Measurements from ENCODE around the gene CYP2A7. TPM values are rescaled to one million over a fixed set of nuclear protein-coding genes. Genes with fewer than 3 reads are reported as not detected.
"Not testable (repeated sequence)": the region's sequence is repeated elsewhere in the genome, so short reads cannot be mapped to it uniquely, and the experiment has no call there.

CYP2A7 gene
- polyA plus RNA-seq, 1 donor (not counting 4 experiments of a cell fraction or from before 2014, with no cell fraction given), result not detected

DNA sequence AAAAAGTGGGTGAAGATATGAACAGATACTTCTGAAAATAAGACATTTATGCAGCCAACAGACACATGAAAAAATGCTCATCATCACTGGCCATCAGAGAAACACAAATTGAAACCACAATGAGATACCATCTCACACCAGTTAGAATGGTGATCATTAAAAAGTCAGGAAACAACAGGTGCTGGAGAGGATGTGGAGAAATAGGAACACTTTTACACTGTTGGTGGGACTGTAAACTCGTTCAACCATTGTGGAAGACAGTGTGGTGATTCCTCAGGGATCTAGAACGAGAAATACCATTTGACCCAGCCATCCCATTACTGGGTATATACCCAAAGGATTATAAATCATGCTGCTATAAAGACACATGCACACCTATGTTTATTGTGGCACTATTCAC is 36.3 kb upstream of the CYP2A7 start:
- H3K4me3 ChIP-seq (ENCODE audit: control insufficient read depth in 2 of 3, extremely low read depth in 1 of 3, insufficient read depth in 2 of 3, low read depth in 1 of 3, low read length in 3 of 3); H3K36me3 ChIP-seq (ENCODE audit: control insufficient read depth in 2 of 2, extremely low read depth in 1 of 2, insufficient read depth in 2 of 2, low read length in 2 of 2); FAIRE-seq; H3K79me2 ChIP-seq (ENCODE audit: control insufficient read depth, insufficient read depth, low read length); H3K4me1 ChIP-seq (ENCODE audit: control insufficient read depth, extremely low read depth, insufficient read depth, low read length); dilution Hi-C loops (cut with MboI; ENCODE audit: extremely low pct_ligation_motif_present, low sequenced_read_pairs); H3K9ac ChIP-seq (ENCODE audit: control insufficient read depth, extremely low read depth, insufficient read depth, low read length); H4K20me1 ChIP-seq (ENCODE audit: control insufficient read depth, extremely low read depth, insufficient read depth, low read length); H3K27me3 ChIP-seq (ENCODE audit: control insufficient read depth, extremely low read depth, insufficient read depth, low read length); H3K4me2 ChIP-seq (ENCODE audit: control insufficient read depth, extremely low read depth, insufficient read depth, low read depth, low read length); H2AFZ ChIP-seq (ENCODE audit: control insufficient read depth, low read length); H3K9me1 ChIP-seq (ENCODE audit: control insufficient read depth, extremely low read depth, insufficient read depth, low read length); DNase-seq (ENCODE audit: low read depth, low spot score); H3K9me3 ChIP-seq (ENCODE audit: control insufficient read depth, low read depth, low read length); H3K27ac ChIP-seq (ENCODE audit: control insufficient read depth, insufficient read depth, low read length): not testable (repeated sequence)

- Histone ChIP-seq H3K9me1 (ENCODE audit: control insufficient read depth, extremely low read depth, insufficient read depth, low read length) (no peaks in the 10 kb centered on the region), H3K9me3 (ENCODE audit: control insufficient read depth, low read depth, low read length) (no peaks in the 10 kb centered on the region), H3K4me3 (ENCODE audit: control insufficient read depth in 2 of 3, extremely low read depth in 1 of 3, insufficient read depth in 2 of 3, low read depth in 1 of 3, low read length in 3 of 3) (no peak overlapping the region), H3K27ac (ENCODE audit: control insufficient read depth, insufficient read depth, low read length) (no peak overlapping the region), H3K9ac (ENCODE audit: control insufficient read depth, extremely low read depth, insufficient read depth, low read length) (no peak overlapping the region), H2AFZ (ENCODE audit: control insufficient read depth, low read length) (no peak overlapping the region), H3K79me2 (ENCODE audit: control insufficient read depth, insufficient read depth, low read length) (no peaks in the 10 kb centered on the region), H3K36me3 (ENCODE audit: control insufficient read depth in 2 of 2, extremely low read depth in 1 of 2, insufficient read depth in 2 of 2, low read length in 2 of 2) (no peaks in the 10 kb centered on the region), H3K27me3 (ENCODE audit: control insufficient read depth, extremely low read depth, insufficient read depth, low read length) (no peaks in the 10 kb centered on the region), H3K4me2 (ENCODE audit: control insufficient read depth, extremely low read depth, insufficient read depth, low read depth, low read length) (no peak overlapping the region), H3K4me1 (ENCODE audit: control insufficient read depth, extremely low read depth, insufficient read depth, low read length) (no peaks in the 10 kb centered on the region), H4K20me1 (ENCODE audit: control insufficient read depth, extremely low read depth, insufficient read depth, low read length) (no peaks in the 10 kb centered on the region)
- dilution Hi-C loops (cut with MboI; ENCODE audit: extremely low pct_ligation_motif_present, low sequenced_read_pairs), result no loop called here
- no peak for FAIRE-seq
- no peak for DNase-seq (ENCODE audit: low read depth, low spot score)
- TF ChIP-seq, protein P1, sequence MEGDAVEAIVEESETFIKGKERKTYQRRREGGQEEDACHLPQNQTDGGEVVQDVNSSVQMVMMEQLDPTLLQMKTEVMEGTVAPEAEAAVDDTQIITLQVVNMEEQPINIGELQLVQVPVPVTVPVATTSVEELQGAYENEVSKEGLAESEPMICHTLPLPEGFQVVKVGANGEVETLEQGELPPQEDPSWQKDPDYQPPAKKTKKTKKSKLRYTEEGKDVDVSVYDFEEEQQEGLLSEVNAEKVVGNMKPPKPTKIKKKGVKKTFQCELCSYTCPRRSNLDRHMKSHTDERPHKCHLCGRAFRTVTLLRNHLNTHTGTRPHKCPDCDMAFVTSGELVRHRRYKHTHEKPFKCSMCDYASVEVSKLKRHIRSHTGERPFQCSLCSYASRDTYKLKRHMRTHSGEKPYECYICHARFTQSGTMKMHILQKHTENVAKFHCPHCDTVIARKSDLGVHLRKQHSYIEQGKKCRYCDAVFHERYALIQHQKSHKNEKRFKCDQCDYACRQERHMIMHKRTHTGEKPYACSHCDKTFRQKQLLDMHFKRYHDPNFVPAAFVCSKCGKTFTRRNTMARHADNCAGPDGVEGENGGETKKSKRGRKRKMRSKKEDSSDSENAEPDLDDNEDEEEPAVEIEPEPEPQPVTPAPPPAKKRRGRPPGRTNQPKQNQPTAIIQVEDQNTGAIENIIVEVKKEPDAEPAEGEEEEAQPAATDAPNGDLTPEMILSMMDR (optimal IDR thresholded peaks at IDR 0.05 in 1 of 3, IDR thresholded peaks at IDR 0.05 in 1 of 3, conservative IDR thresholded peaks at IDR 0.05 in 1 of 3; ENCODE audit: extremely low read depth in 1 of 3, insufficient read depth in 2 of 3, low read length in 3 of 3), result no peak
- TF ChIP-seq EZH2 (IDR thresholded peaks at IDR 0.05; ENCODE audit: low read length), result no peak
These were observed 26.9 kb upstream of the CYP2A7 start for GRCh38 chr19:40908976-40909375.

GRCh38 chr19:40907968-40908735 is 26.1 kb upstream of the CYP2A7 start:
- no peaks in the 10 kb centered on the region for H3K36me3 ChIP-seq (ENCODE audit: control insufficient read depth in 2 of 2, extremely low read depth in 1 of 2, insufficient read depth in 2 of 2, low read length in 2 of 2)
- H3K9me3 ChIP-seq (ENCODE audit: control insufficient read depth, low read depth, low read length), result no peaks in the 10 kb centered on the region
- H3K4me3 ChIP-seq (ENCODE audit: control insufficient read depth in 2 of 3, extremely low read depth in 1 of 3, insufficient read depth in 2 of 3, low read depth in 1 of 3, low read length in 3 of 3), result no peak overlapping the region
- no peak for FAIRE-seq
- no peaks in the 10 kb centered on the region for H3K27me3 ChIP-seq (ENCODE audit: control insufficient read depth, extremely low read depth, insufficient read depth, low read length)
- H2AFZ ChIP-seq (ENCODE audit: control insufficient read depth, low read length), result no peak overlapping the region
- no peak for DNase-seq (ENCODE audit: low read depth, low spot score)
- no peaks in the 10 kb centered on the region for H3K4me1 ChIP-seq (ENCODE audit: control insufficient read depth, extremely low read depth, insufficient read depth, low read length)
- H4K20me1 ChIP-seq (ENCODE audit: control insufficient read depth, extremely low read depth, insufficient read depth, low read length), result no peaks in the 10 kb centered on the region
- no peak overlapping the region for H3K4me2 ChIP-seq (ENCODE audit: control insufficient read depth, extremely low read depth, insufficient read depth, low read depth, low read length)
- no peaks in the 10 kb centered on the region for H3K9me1 ChIP-seq (ENCODE audit: control insufficient read depth, extremely low read depth, insufficient read depth, low read length)
- TF ChIP-seq, protein P1 (optimal IDR thresholded peaks at IDR 0.05 in 1 of 3, IDR thresholded peaks at IDR 0.05 in 1 of 3, conservative IDR thresholded peaks at IDR 0.05 in 1 of 3; ENCODE audit: extremely low read depth in 1 of 3, insufficient read depth in 2 of 3, low read length in 3 of 3), result no peak
- TF ChIP-seq EZH2 (IDR thresholded peaks at IDR 0.05; ENCODE audit: low read length), result no peak
- dilution Hi-C loops (cut with MboI; ENCODE audit: extremely low pct_ligation_motif_present, low sequenced_read_pairs), result no loop called here
- no peak overlapping the region for H3K9ac ChIP-seq (ENCODE audit: control insufficient read depth, extremely low read depth, insufficient read depth, low read length)
- H3K27ac ChIP-seq (ENCODE audit: control insufficient read depth, insufficient read depth, low read length), result no peak overlapping the region
- no peaks in the 10 kb centered on the region for H3K79me2 ChIP-seq (ENCODE audit: control insufficient read depth, insufficient read depth, low read length)

All from keratinocyte (primary cell).